SK-N-SH treated with all-trans-retinoic acid at 6 μM for 48 hours (cell line): ENCODE results near the gene ADGB.

Experiments
- ATAC-seq: fragments of 200-7000 bp; cut with Tn5 transposase; 3 replicates; pipeline ENCODE4 v1.9.1; 2020; ENCODE audit warnings: mild to moderate bottlenecking, moderate library complexity
- ARNTL ChIP-seq: fragments of 450-650 bp; formaldehyde crosslinking; IDR thresholded peaks from 2 replicates; pipeline ENCODE4 v1.5.0; 2020; ENCODE audit warnings: low read depth, mild to moderate bottlenecking, moderate library complexity, borderline replicate concordance
- BACH2 ChIP-seq: fragments of 250-450 bp; sonication (Bioruptor Pico); IDR thresholded peaks from 2 replicates; pipeline ENCODE4 v1.9.0; 2021; ENCODE audit warnings: mild to moderate bottlenecking, borderline replicate concordance
- CREB5 ChIP-seq: fragments of 250-450 bp; sonication (Bioruptor Pico); IDR thresholded peaks from 2 replicates; pipeline ENCODE4 v1.5.1; 2020; ENCODE audit warnings: low read depth, mild to moderate bottlenecking, moderate library complexity
- CSRNP3 ChIP-seq: fragments of 250-450 bp; sonication (Bioruptor Pico); IDR thresholded peaks from 2 replicates; pipeline ENCODE4 v1.5.1; 2021; ENCODE audit warnings: mild to moderate bottlenecking, moderate library complexity
- ESRRG ChIP-seq: fragments of 250-450 bp; sonication (Bioruptor Pico); IDR thresholded peaks from 2 replicates; pipeline ENCODE4 v1.6.1; 2021; ENCODE audit warnings: mild to moderate bottlenecking
- GLIS3 ChIP-seq: fragments of 250-450 bp; sonication (Bioruptor Pico); IDR thresholded peaks from 2 replicates; pipeline ENCODE4 v1.5.0; 2020; ENCODE audit warnings: mild to moderate bottlenecking, moderate library complexity
- ISL1 ChIP-seq: fragments of 250-450 bp; sonication (Bioruptor Pico); IDR thresholded peaks from 2 replicates; pipeline ENCODE4 v2.1.2; 2022; ENCODE audit warnings: mild to moderate bottlenecking, moderate library complexity
- OSR1 ChIP-seq: fragments of 250-450 bp; sonication (Bioruptor Pico); IDR thresholded peaks from 2 replicates; pipeline ENCODE4 v1.8.0; 2022; ENCODE audit warnings: moderate library complexity, mild to moderate bottlenecking, inconsistent platforms
- PATZ1 ChIP-seq: fragments of 250-450 bp; sonication (Bioruptor Pico); IDR thresholded peaks from 2 replicates; pipeline ENCODE4 v1.8.0; 2020; ENCODE audit warnings: mild to moderate bottlenecking, moderate library complexity, borderline replicate concordance
- POU6F1 ChIP-seq: fragments of 250-450 bp; sonication (Bioruptor Pico); IDR thresholded peaks from 2 replicates; pipeline ENCODE4 v1.8.0; 2021; ENCODE audit warnings: low read depth, mild to moderate bottlenecking, moderate library complexity, borderline replicate concordance
- PPARA ChIP-seq: fragments of 250-450 bp; sonication (Bioruptor Pico); IDR thresholded peaks from 2 replicates; pipeline ENCODE4 v1.5.0; 2020; ENCODE audit warnings: mild to moderate bottlenecking, borderline replicate concordance
- RARB ChIP-seq: fragments of 250-450 bp; sonication (Bioruptor Pico); IDR thresholded peaks from 2 replicates; pipeline ENCODE4 v1.8.0; 2021; ENCODE audit warnings: mild to moderate bottlenecking, moderate library complexity
- SNAI2 ChIP-seq: fragments of 250-450 bp; sonication (Bioruptor Pico); IDR thresholded peaks from 2 replicates; pipeline ENCODE4 v1.5.0; 2020; ENCODE audit warnings: mild to moderate bottlenecking, moderate library complexity
- TCF4 ChIP-seq: fragments of 250-450 bp; sonication (Bioruptor Pico); IDR thresholded peaks from 2 replicates; pipeline ENCODE4 v1.8.0; 2021; ENCODE audit warnings: mild to moderate bottlenecking, moderate library complexity, borderline replicate concordance
- TOX ChIP-seq: fragments of 250-450 bp; sonication (Bioruptor Pico); IDR thresholded peaks from 2 replicates; pipeline ENCODE4 v1.8.0; 2021; ENCODE audit warnings: mild to moderate bottlenecking, moderate library complexity, borderline replicate concordance
- TSHZ2 ChIP-seq: fragments of 250-450 bp; sonication (Bioruptor Pico); IDR thresholded peaks from 2 replicates; pipeline ENCODE4 v1.5.0; 2020; ENCODE audit warnings: mild to moderate bottlenecking, moderate library complexity
- ZC3H10 ChIP-seq: fragments of 250-450 bp; sonication (Bioruptor Pico); IDR thresholded peaks from 2 replicates; pipeline ENCODE4 v1.5.1; 2021; ENCODE audit warnings: mild to moderate bottlenecking, moderate library complexity
- ZFP3 ChIP-seq: fragments of 250-450 bp; sonication (Bioruptor Pico); IDR thresholded peaks from 2 replicates; pipeline ENCODE4 v1.5.0; 2020; ENCODE audit warnings: mild to moderate bottlenecking, moderate library complexity
- ZFP30 ChIP-seq: fragments of 450-650 bp; formaldehyde crosslinking; IDR thresholded peaks from 2 replicates; pipeline ENCODE4 v1.5.0; 2022; ENCODE audit warnings: mild to moderate bottlenecking, moderate library complexity
- ZNF565 ChIP-seq: fragments of 450-650 bp; formaldehyde crosslinking; conservative IDR thresholded peaks from 2 replicates; pipeline ENCODE4 v1.5.0; 2020; ENCODE audit warnings: low read depth, mild to moderate bottlenecking, moderate library complexity
- ZNF70 ChIP-seq: fragments of 450-650 bp; formaldehyde crosslinking; IDR thresholded peaks from 2 replicates; pipeline ENCODE4 v1.5.0; 2020; ENCODE audit warnings: mild to moderate bottlenecking, moderate library complexity
- ZNF8 ChIP-seq: fragments of 450-650 bp; formaldehyde crosslinking; IDR thresholded peaks from 2 replicates; pipeline ENCODE4 v1.5.0; 2020; ENCODE audit warnings: mild to moderate bottlenecking, moderate library complexity

The ADGB gene

GRCh38 chr6:146582857-146583256 lies 15.9 kb upstream of the ADGB start (continued):
- TF ChIP-seq TSHZ2 (CRISPR knock-in tag) (no peak), BACH2 (CRISPR knock-in tag) (no peak), ZNF8 (CRISPR knock-in tag) (no peak), TCF4 (CRISPR knock-in tag) (no peak), TOX (CRISPR knock-in tag) (no peak), CREB5 (CRISPR knock-in tag) (no peak), ZFP30 (no peak)

- ATAC-seq, result no peak
- TF ChIP-seq ZNF565 (CRISPR knock-in tag) (no peak), ESRRG (CRISPR knock-in tag) (no peak), POU6F1 (no peak), ARNTL (CRISPR knock-in tag) (no peak), CSRNP3 (CRISPR knock-in tag) (no peak), TOX (CRISPR knock-in tag) (no peak)
Observed at GRCh38 chr6:146583966-146584365, 14.8 kb upstream of the ADGB start.

- TF ChIP-seq CREB5 (CRISPR knock-in tag) (no peak), GLIS3 (no peak), ESRRG (CRISPR knock-in tag) (no peak), RARB (CRISPR knock-in tag) (no peak), TCF4 (CRISPR knock-in tag) (no peak), ISL1 (CRISPR knock-in tag) (no peak), ARNTL (CRISPR knock-in tag) (no peak), ZC3H10 (CRISPR knock-in tag) (no peak), TOX (CRISPR knock-in tag) (no peak), PPARA (CRISPR knock-in tag) (no peak), PATZ1 (CRISPR knock-in tag) (no peak), SNAI2 (no peak), POU6F1 (no peak), OSR1 (CRISPR knock-in tag) (no peak), ZNF70 (CRISPR knock-in tag) (no peak), BACH2 (CRISPR knock-in tag) (no peak), TSHZ2 (CRISPR knock-in tag) (no peak), ZFP3 (no peak), ZNF565 (CRISPR knock-in tag) (no peak)
- no peak for ATAC-seq
Observed at GRCh38 chr6:146587459-146587858, 11.3 kb upstream of the ADGB start.
